Raji (cell line): ENCODE results near the gene MBNL2.

Experiments
- POLR2A ChIP-seq: IDR thresholded peaks from 2 replicates; pipeline ENCODE4 v1.6.1; 2011; ENCODE audit warnings: low read depth, low read length, control low read depth; ENCODE audit not compliant: insufficient read depth

MBNL2 gene

GRCh38 chr13:97267418-97268059 lies 45.4 kb downstream of the MBNL2 start:
- TF ChIP-seq POLR2A: no peak

- TF ChIP-seq POLR2A: no peak
Measured at GRCh38 chr13:97268772-97269171, 46.6 kb downstream of the MBNL2 start.

GRCh38 chr13:97269603-97270002 lies 47.5 kb downstream of the MBNL2 start:
- TF ChIP-seq POLR2A: no peak

- no peak for TF ChIP-seq POLR2A
Measured at GRCh38 chr13:97272526-97272925, 50.4 kb downstream of the MBNL2 start.

- TF ChIP-seq POLR2A: no peak
Measured at GRCh38 chr13:97273341-97273831, 51.3 kb downstream of the MBNL2 start.

- no peak for TF ChIP-seq POLR2A
Measured at GRCh38 chr13:97274829-97275649, 52.9 kb downstream of the MBNL2 start.

GRCh38 chr13:97275776-97276501 lies 53.8 kb downstream of the MBNL2 start:
- TF ChIP-seq POLR2A: no peak

GRCh38 chr13:97276862-97277269 lies 54.7 kb downstream of the MBNL2 start:
- TF ChIP-seq POLR2A: no peak

- no peak for TF ChIP-seq POLR2A
Measured at GRCh38 chr13:97278435-97279411, 56.6 kb downstream of the MBNL2 start.

GRCh38 chr13:97279913-97280312 lies 57.8 kb downstream of the MBNL2 start:
- no peak for TF ChIP-seq POLR2A

GRCh38 chr13:97280478-97280877 lies 58.3 kb downstream of the MBNL2 start:
- no peak for TF ChIP-seq POLR2A

GRCh38 chr13:97281028-97281427 lies 58.9 kb downstream of the MBNL2 start:
- no peak for TF ChIP-seq POLR2A

- TF ChIP-seq POLR2A: no peak
Measured at GRCh38 chr13:97282705-97283104, 60.6 kb downstream of the MBNL2 start.

GRCh38 chr13:97283888-97284287 lies 61.8 kb downstream of the MBNL2 start:
- TF ChIP-seq POLR2A: no peak
